ENCODE data around the gene CARD9. TPM values are rescaled to one million over a fixed set of nuclear protein-coding genes. Genes with fewer than 3 reads are reported as not detected.

CARD9 gene
- total RNA-seq, 2 experiments from 2014 or later, result 0.92 to 1.7 TPM

- Histone ChIP-seq H2AFZ (ENCODE audit: low read length) (no peak overlapping the region), H3K9me3 (ENCODE audit: low read length) (no peaks in the 10 kb centered on the region), H3K27ac (ENCODE audit: low read depth, low read length, poor library complexity, severe bottlenecking) (no peak overlapping the region), H3K4me3 (ENCODE audit: low read depth, low read length, poor library complexity, severe bottlenecking) (no peak overlapping the region), H4K20me1 (ENCODE audit: insufficient read depth, low read length) (peaks cover 9% of the 10 kb centered on the region; the same call in 1 of the 2 replicates), H3K4me2 (ENCODE audit: low read length) (no peak overlapping the region), H3K9me2 (ENCODE audit: insufficient read depth, low read length) (no peaks in the 10 kb centered on the region), H3K36me3 (ENCODE audit: insufficient read depth, low read length) (peaks cover 88% of the 10 kb centered on the region), H3K4me1 (ENCODE audit: insufficient read depth, low read length, poor library complexity, severe bottlenecking) (peaks cover 6% of the 10 kb centered on the region), H3K79me2 (ENCODE audit: insufficient read depth, low read depth, low read length) (peaks cover 19% of the 10 kb centered on the region)
- TF ChIP-seq CTCF (conservative IDR thresholded peaks at IDR 0.05; ENCODE audit: low read length), result no peak
- no peak for TF ChIP-seq EZH2phosphoT487 (IDR thresholded peaks at IDR 0.05; ENCODE audit: borderline replicate concordance, low read depth, low read length)
- CTCF ChIA-PET (ENCODE audit: unreplicated experiment), result no interaction called here
- POLR2A ChIA-PET, result no interaction called here
- intact Hi-C loops (cut with micrococcal nuclease; ENCODE audit: unreplicated experiment), result no loop called here
- DNase-seq (ENCODE audit: low spot score), result no peak
- BruUV-seq (replicated peaks), result no TSS peak
These were observed 21.0 kb upstream of the CARD9 start for GRCh38 chr9:136394312-136395019.

GRCh38 chr9:136393531-136393930 lies 20.1 kb upstream of the CARD9 start:
- H2AFZ ChIP-seq (ENCODE audit: low read length), result no peak overlapping the region
- no TSS peak for BruUV-seq (replicated peaks)
- ChIA-PET CTCF (ENCODE audit: unreplicated experiment) (no interaction called here), POLR2A (no interaction called here)
- no peak overlapping the region for H3K27ac ChIP-seq (ENCODE audit: low read depth, low read length, poor library complexity, severe bottlenecking)
- H3K4me3 ChIP-seq (ENCODE audit: low read depth, low read length, poor library complexity, severe bottlenecking), result no peak overlapping the region
- no peak overlapping the region for H3K4me2 ChIP-seq (ENCODE audit: low read length)
- TF ChIP-seq CTCF (conservative IDR thresholded peaks at IDR 0.05; ENCODE audit: low read length) (no peak), EZH2phosphoT487 (IDR thresholded peaks at IDR 0.05; ENCODE audit: borderline replicate concordance, low read depth, low read length) (no peak)
- no peaks in the 10 kb centered on the region for H3K9me2 ChIP-seq (ENCODE audit: insufficient read depth, low read length)
- no peaks in the 10 kb centered on the region for H4K20me1 ChIP-seq (ENCODE audit: insufficient read depth, low read length)
- H3K79me2 ChIP-seq (ENCODE audit: insufficient read depth, low read depth, low read length), result peaks cover 9% of the 10 kb centered on the region
- no peaks in the 10 kb centered on the region for H3K9me3 ChIP-seq (ENCODE audit: low read length)
- H3K4me1 ChIP-seq (ENCODE audit: insufficient read depth, low read length, poor library complexity, severe bottlenecking), result peaks cover under 1% of the 10 kb centered on the region
- H3K36me3 ChIP-seq (ENCODE audit: insufficient read depth, low read length), result peaks cover 94% of the 10 kb centered on the region
- intact Hi-C loops (cut with micrococcal nuclease; ENCODE audit: unreplicated experiment), result no loop called here
- no peak for DNase-seq (ENCODE audit: low spot score)

Data from OCI-LY7 (cell line).